ENCODE results near the gene GAGE12C. TPM values are rescaled to one million over a fixed set of nuclear protein-coding genes. Genes with fewer than 3 reads are reported as not detected.
"Not testable (repeated sequence)": the region's sequence is repeated elsewhere in the genome, so short reads cannot be mapped to it uniquely, and the experiment has no call there.

GAGE12C gene, protein sequence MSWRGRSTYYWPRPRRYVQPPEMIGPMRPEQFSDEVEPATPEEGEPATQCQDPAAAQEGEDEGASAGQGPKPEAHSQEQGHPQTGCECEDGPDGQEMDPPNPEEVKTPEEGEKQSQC
- not detected for polyA plus RNA-seq (2012; ENCODE audit: insufficient read depth, insufficient read length, low read depth)

DNA sequence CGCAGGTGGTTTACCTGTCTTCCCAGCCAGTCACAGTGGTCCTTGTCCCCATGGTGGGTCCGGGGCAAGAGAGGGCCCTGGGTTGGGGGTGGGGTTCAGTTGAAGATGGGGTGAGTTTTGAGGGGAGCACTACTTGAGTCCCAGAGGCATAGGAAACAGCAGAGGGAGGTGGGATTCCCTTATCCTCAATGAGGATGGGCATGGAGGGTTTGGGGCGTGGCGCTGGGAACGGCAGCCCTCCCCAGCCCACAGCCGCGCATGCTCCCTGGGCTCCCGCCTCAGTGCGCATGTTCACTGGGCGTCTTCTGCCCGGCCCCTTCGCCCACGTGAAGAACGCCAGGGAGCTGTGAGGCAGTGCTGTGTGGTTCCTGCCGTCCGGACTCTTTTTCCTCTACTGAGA is at the start of gene GAGE12C:
Gene GAGE12C, plus strand, starts transcription at position 301 of the 400 bp plus-strand sequence. CDS start 1,155 bp downstream, outside the sequence.
- H3K4me1 ChIP-seq; DNase-seq; H3K36me3 ChIP-seq; H3K4me3 ChIP-seq (ENCODE audit: low read depth, low read length); H3K9me3 ChIP-seq; H3K27me3 ChIP-seq: not testable (repeated sequence)

DNA sequence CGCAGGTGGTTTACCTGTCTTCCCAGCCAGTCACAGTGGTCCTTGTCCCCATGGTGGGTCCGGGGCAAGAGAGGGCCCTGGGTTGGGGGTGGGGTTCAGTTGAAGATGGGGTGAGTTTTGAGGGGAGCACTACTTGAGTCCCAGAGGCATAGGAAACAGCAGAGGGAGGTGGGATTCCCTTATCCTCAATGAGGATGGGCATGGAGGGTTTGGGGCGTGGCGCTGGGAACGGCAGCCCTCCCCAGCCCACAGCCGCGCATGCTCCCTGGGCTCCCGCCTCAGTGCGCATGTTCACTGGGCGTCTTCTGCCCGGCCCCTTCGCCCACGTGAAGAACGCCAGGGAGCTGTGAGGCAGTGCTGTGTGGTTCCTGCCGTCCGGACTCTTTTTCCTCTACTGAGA is 9.5 kb downstream of the GAGE12C start, which contains the start of gene GAGE12D:
Gene GAGE12D, plus strand, starts transcription at position 301 of the 400 bp plus-strand sequence. CDS start 1,155 bp downstream, outside the sequence.
- not testable (repeated sequence) for H3K4me3 ChIP-seq (ENCODE audit: low read depth, low read length)

DNA sequence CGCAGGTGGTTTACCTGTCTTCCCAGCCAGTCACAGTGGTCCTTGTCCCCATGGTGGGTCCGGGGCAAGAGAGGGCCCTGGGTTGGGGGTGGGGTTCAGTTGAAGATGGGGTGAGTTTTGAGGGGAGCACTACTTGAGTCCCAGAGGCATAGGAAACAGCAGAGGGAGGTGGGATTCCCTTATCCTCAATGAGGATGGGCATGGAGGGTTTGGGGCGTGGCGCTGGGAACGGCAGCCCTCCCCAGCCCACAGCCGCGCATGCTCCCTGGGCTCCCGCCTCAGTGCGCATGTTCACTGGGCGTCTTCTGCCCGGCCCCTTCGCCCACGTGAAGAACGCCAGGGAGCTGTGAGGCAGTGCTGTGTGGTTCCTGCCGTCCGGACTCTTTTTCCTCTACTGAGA is 19.0 kb downstream of the GAGE12C start, which contains the start of gene GAGE12E:
Gene GAGE12E, plus strand, starts transcription at position 301 of the 400 bp plus-strand sequence. CDS start 1,155 bp downstream, outside the sequence.
- not testable (repeated sequence) for H3K9me3 ChIP-seq; H3K4me1 ChIP-seq; H3K36me3 ChIP-seq; H3K4me3 ChIP-seq (ENCODE audit: low read depth, low read length); DNase-seq; H3K27me3 ChIP-seq

More for the DNA sequence above, 9.5 kb downstream of the GAGE12C start, which contains the start of gene GAGE12D:
- not testable (repeated sequence) for H3K27me3 ChIP-seq, H3K4me1 ChIP-seq, DNase-seq, H3K36me3 ChIP-seq, H3K9me3 ChIP-seq

DNA sequence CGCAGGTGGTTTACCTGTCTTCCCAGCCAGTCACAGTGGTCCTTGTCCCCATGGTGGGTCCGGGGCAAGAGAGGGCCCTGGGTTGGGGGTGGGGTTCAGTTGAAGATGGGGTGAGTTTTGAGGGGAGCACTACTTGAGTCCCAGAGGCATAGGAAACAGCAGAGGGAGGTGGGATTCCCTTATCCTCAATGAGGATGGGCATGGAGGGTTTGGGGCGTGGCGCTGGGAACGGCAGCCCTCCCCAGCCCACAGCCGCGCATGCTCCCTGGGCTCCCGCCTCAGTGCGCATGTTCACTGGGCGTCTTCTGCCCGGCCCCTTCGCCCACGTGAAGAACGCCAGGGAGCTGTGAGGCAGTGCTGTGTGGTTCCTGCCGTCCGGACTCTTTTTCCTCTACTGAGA is 28.6 kb downstream of the GAGE12C start, which contains the start of gene GAGE12F:
Gene GAGE12F, plus strand, starts transcription at position 301 of the 400 bp plus-strand sequence. CDS start 1,155 bp downstream, outside the sequence.
- not testable (repeated sequence) for H3K36me3 ChIP-seq; DNase-seq; H3K4me3 ChIP-seq (ENCODE audit: low read depth, low read length); H3K9me3 ChIP-seq; H3K27me3 ChIP-seq; H3K4me1 ChIP-seq

DNA sequence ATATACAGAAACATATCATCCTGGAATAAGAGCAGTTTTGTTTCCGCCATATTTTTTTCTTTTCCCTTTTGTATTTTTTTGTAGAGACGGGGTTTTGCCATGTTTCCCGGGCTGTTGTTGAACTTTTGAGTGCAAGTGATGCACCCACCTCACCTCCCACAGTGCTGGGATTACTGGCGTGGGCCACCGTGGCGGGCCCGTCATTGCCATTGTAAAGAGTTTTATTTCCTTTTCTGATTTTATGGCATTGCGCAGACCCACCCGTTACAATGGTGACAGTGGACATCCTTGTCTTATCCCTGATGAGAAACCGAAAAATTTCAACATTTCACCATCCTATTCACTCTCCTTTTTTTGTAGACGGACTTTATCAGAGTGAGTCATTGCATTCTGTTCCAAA is 36.8 kb downstream of the GAGE12C start:
- not testable (repeated sequence) for H3K4me3 ChIP-seq (ENCODE audit: low read depth, low read length); DNase-seq; H3K9me3 ChIP-seq; H3K27me3 ChIP-seq; H3K36me3 ChIP-seq; H3K4me1 ChIP-seq

DNA sequence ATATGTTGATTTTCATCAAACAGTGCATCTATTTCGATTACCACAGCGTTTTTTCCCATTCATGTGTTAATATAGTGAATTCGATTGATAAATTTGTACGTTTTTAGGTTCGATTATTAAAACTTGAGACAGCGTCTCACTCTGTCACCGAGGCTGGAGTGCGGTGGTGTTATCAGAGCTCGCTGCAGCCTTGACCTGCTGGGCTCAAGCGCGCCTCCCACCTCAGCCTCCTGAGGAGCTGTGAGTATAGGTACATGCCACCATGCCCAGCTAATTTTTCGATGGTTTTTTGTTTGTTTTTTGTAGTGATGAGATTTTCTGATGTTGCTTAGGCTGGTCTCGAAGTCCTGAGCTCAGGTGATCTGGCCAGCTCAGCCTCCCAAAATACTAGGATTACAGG is 37.2 kb downstream of the GAGE12C start:
- not testable (repeated sequence) for DNase-seq; H3K36me3 ChIP-seq; H3K4me3 ChIP-seq (ENCODE audit: low read depth, low read length); H3K27me3 ChIP-seq; H3K9me3 ChIP-seq; H3K4me1 ChIP-seq

DNA sequence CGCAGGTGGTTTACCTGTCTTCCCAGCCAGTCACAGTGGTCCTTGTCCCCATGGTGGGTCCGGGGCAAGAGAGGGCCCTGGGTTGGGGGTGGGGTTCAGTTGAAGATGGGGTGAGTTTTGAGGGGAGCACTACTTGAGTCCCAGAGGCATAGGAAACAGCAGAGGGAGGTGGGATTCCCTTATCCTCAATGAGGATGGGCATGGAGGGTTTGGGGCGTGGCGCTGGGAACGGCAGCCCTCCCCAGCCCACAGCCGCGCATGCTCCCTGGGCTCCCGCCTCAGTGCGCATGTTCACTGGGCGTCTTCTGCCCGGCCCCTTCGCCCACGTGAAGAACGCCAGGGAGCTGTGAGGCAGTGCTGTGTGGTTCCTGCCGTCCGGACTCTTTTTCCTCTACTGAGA is 38.1 kb downstream of the GAGE12C start, which contains the start of gene GAGE12G:
Gene GAGE12G, plus strand, starts transcription at position 301 of the 400 bp plus-strand sequence. CDS start 1,155 bp downstream, outside the sequence.
- H3K27me3 ChIP-seq; H3K4me1 ChIP-seq; H3K9me3 ChIP-seq; H3K36me3 ChIP-seq; DNase-seq; H3K4me3 ChIP-seq (ENCODE audit: low read depth, low read length): not testable (repeated sequence)

DNA sequence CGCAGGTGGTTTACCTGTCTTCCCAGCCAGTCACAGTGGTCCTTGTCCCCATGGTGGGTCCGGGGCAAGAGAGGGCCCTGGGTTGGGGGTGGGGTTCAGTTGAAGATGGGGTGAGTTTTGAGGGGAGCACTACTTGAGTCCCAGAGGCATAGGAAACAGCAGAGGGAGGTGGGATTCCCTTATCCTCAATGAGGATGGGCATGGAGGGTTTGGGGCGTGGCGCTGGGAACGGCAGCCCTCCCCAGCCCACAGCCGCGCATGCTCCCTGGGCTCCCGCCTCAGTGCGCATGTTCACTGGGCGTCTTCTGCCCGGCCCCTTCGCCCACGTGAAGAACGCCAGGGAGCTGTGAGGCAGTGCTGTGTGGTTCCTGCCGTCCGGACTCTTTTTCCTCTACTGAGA is 47.7 kb downstream of the GAGE12C start, which contains the start of gene GAGE12H:
Gene GAGE12H, plus strand, starts transcription at position 301 of the 400 bp plus-strand sequence. CDS start 1,155 bp downstream, outside the sequence.
- H3K4me1 ChIP-seq; DNase-seq; H3K36me3 ChIP-seq; H3K4me3 ChIP-seq (ENCODE audit: low read depth, low read length); H3K27me3 ChIP-seq; H3K9me3 ChIP-seq: not testable (repeated sequence)

All from BE2C (cell line).